Cardiac muscle cell (in vitro differentiated cells and primary cell): ENCODE results near the gene TARS3. TPM values are rescaled to one million over a fixed set of nuclear protein-coding genes. Genes with fewer than 3 reads are reported as not detected.

Source experiments
- DNase-seq, 2 donors: peaks; one replicate each; pipeline versions ENCODE4 v3.0.0 to v3.0.0-alpha.2; 2010 to 2017; ENCODE audit warnings: low read depth in 1 of 2, low spot score in 1 of 2
- H3K27ac ChIP-seq: fragments of 200-600 bp; sonication (generic); 2 replicates; pipeline ENCODE4 v1.5.1; 2016
- H3K27me3 ChIP-seq: fragments of 200-600 bp; sonication (generic); 2 replicates; pipeline ENCODE4 v1.6.0; 2016; ENCODE audit warnings: control low read depth
- H3K36me3 ChIP-seq: fragments of 200-600 bp; sonication (generic); 2 replicates; pipeline ENCODE4 v1.5.1; 2016; ENCODE audit warnings: control low read depth
- H3K4me1 ChIP-seq: fragments of 200-600 bp; sonication (generic); 2 replicates; pipeline ENCODE4 v1.8.1; 2017; ENCODE audit warnings: low read depth, mild to moderate bottlenecking, mixed run types
- H3K4me3 ChIP-seq: fragments of 200-600 bp; sonication (generic); 2 replicates; pipeline ENCODE4 v1.5.1; 2016; ENCODE audit warnings: mild to moderate bottlenecking
- H3K9me3 ChIP-seq: fragments of 200-600 bp; sonication (generic); 2 replicates; pipeline ENCODE4 v1.5.1; 2017; ENCODE audit warnings: low read depth, mild to moderate bottlenecking, control low read depth
- CTCF ChIP-seq: IDR thresholded peaks from 2 replicates; pipeline ENCODE4 v1.5.1; 2012; ENCODE audit warnings: low read depth, mild to moderate bottlenecking, low read length
- polyA plus RNA-seq: library from polyadenylated mRNA; unstranded; fragments of >200 nt; fragmentation: Nextera tagmentation; extraction: Ambion mirVana; gene quantifications from 2 replicates; pipeline ENCODE4 v1.2.1, GENCODE V29; 2016
- total RNA-seq: library from RNA; depleted of rRNA; stranded (reverse); fragments of >200 nt; gene quantifications from 2 replicates; pipeline ENCODE4 v1.2.3, GENCODE V29; 2016

TARS3 gene
- total and polyA plus RNA-seq, 2 experiments from 2014 or later, result 32.3 to 47.6 TPM

GRCh38 chr15:101733545-101733944 lies 9.3 kb upstream of the TARS3 start:
- H3K36me3 ChIP-seq, result no peaks in the 10 kb centered on the region
- no peaks in the 10 kb centered on the region for H3K9me3 ChIP-seq
- no peaks in the 10 kb centered on the region for H3K27me3 ChIP-seq
- DNase-seq, result no peak
- no peak for TF ChIP-seq CTCF
- H3K4me3 ChIP-seq, result no peak overlapping the region
- no peak overlapping the region for H3K27ac ChIP-seq
- no peaks in the 10 kb centered on the region for H3K4me1 ChIP-seq

- Histone ChIP-seq H3K4me3 (no peak overlapping the region), H3K27me3 (no peaks in the 10 kb centered on the region), H3K4me1 (no peaks in the 10 kb centered on the region), H3K27ac (no peak overlapping the region), H3K9me3 (no peaks in the 10 kb centered on the region), H3K36me3 (no peaks in the 10 kb centered on the region)
- TF ChIP-seq CTCF, result no peak
- DNase-seq, result no peak
These were observed 8.5 kb upstream of the TARS3 start for GRCh38 chr15:101732772-101733171.

- Histone ChIP-seq H3K4me1 (no peaks in the 10 kb centered on the region), H3K27ac (no peak overlapping the region), H3K36me3 (no peaks in the 10 kb centered on the region), H3K4me3 (no peak overlapping the region), H3K27me3 (no peaks in the 10 kb centered on the region), H3K9me3 (no peaks in the 10 kb centered on the region)
- no peak for TF ChIP-seq CTCF
- DNase-seq, result no peak
These were observed 7.5 kb upstream of the TARS3 start for GRCh38 chr15:101731746-101732145.

GRCh38 chr15:101727186-101727585 lies 2.9 kb upstream of the TARS3 start:
- TF ChIP-seq CTCF, result no peak

GRCh38 chr15:101725073-101725472 lies 800 bp upstream of the TARS3 start:
- Histone ChIP-seq H3K4me3 (no peak overlapping the region), H3K36me3 (peaks cover 13% of the 10 kb centered on the region), H3K9me3 (no peaks in the 10 kb centered on the region), H3K4me1 (no peaks in the 10 kb centered on the region), H3K27ac (no peak overlapping the region), H3K27me3 (no peaks in the 10 kb centered on the region)
- no peak for DNase-seq
- no peak for TF ChIP-seq CTCF

More at GRCh38 chr15:101727186-101727585, 2.9 kb upstream of the TARS3 start:
- no peaks in the 10 kb centered on the region for H3K9me3 ChIP-seq
- no peak overlapping the region for H3K4me3 ChIP-seq
- no peak overlapping the region for H3K27ac ChIP-seq
- no peaks in the 10 kb centered on the region for H3K36me3 ChIP-seq
- H3K4me1 ChIP-seq, result no peaks in the 10 kb centered on the region
- DNase-seq, result no peak
- H3K27me3 ChIP-seq, result no peaks in the 10 kb centered on the region

- H3K9me3 ChIP-seq, result no peaks in the 10 kb centered on the region
- H3K27me3 ChIP-seq, result no peaks in the 10 kb centered on the region
- no peaks in the 10 kb centered on the region for H3K4me1 ChIP-seq
- H3K4me3 ChIP-seq, result no peak overlapping the region
- no peak overlapping the region for H3K27ac ChIP-seq
- DNase-seq, result no peak
- H3K36me3 ChIP-seq, result peaks cover 16% of the 10 kb centered on the region
- TF ChIP-seq CTCF, result no peak
These were observed 367 bp upstream of the TARS3 start for GRCh38 chr15:101724675-101725005.
